H9 (cell line): ENCODE measurements around the gene SEPTIN6. TPM values are rescaled to one million over a fixed set of nuclear protein-coding genes. Genes with fewer than 3 reads are reported as not detected.

Experiments used
- DNase-seq: peaks from one replicate; pipeline ENCODE4 v3.0.0-alpha.2; 2017
- H2AFZ ChIP-seq: one replicate; pipeline ENCODE4 v1.6.1; 2013; ENCODE audit warnings: mild to moderate bottlenecking, low read length, control low read depth, moderate library complexity
- H2AK5ac ChIP-seq: 2 replicates; pipeline ENCODE4 v1.6.1; 2013; ENCODE audit warnings: low read length, control low read depth, mixed read lengths; ENCODE audit not compliant: insufficient read length
- H2BK120ac ChIP-seq: one replicate; pipeline ENCODE4 v1.6.1; 2013; ENCODE audit warnings: low read depth, mild to moderate bottlenecking, low read length, control low read depth, inconsistent platforms; ENCODE audit not compliant: poor library complexity, severe bottlenecking
- H2BK12ac ChIP-seq: 2 replicates; pipeline ENCODE4 v1.6.1; 2013; ENCODE audit warnings: low read length, control low read depth, mixed read lengths, low read depth; ENCODE audit not compliant: insufficient read length
- H2BK15ac ChIP-seq: 2 replicates; pipeline ENCODE4 v1.6.1; 2013; ENCODE audit warnings: low read depth, low read length, control low read depth
- H2BK20ac ChIP-seq: one replicate; pipeline ENCODE4 v1.6.1; 2013; ENCODE audit warnings: low read depth, mild to moderate bottlenecking, low read length, control low read depth, inconsistent platforms; ENCODE audit not compliant: poor library complexity, severe bottlenecking
- H2BK5ac ChIP-seq: 2 replicates; pipeline ENCODE4 v1.6.1; 2013; ENCODE audit warnings: low read length, control low read depth, mixed read lengths; ENCODE audit not compliant: insufficient read length
- H3K14ac ChIP-seq: 2 replicates; pipeline ENCODE4 v1.6.1; 2013; ENCODE audit warnings: low read length, control low read depth; ENCODE audit not compliant: insufficient read depth
- H3K18ac ChIP-seq: 2 replicates; pipeline ENCODE4 v1.6.1; 2013; ENCODE audit warnings: low read depth, mild to moderate bottlenecking, mixed read lengths, low read length, control low read depth; ENCODE audit not compliant: insufficient read length
- H3K23ac ChIP-seq: 2 replicates; pipeline ENCODE4 v1.6.1; 2013; ENCODE audit warnings: low read length, control low read depth, mixed read lengths, low read depth; ENCODE audit not compliant: insufficient read length
- H3K23me2 ChIP-seq: 2 replicates; pipeline ENCODE4 v1.6.1; 2013; ENCODE audit warnings: low read depth, mild to moderate bottlenecking, mixed read lengths, low read length, control low read depth; ENCODE audit not compliant: insufficient read length, poor library complexity, severe bottlenecking
- H3K27ac ChIP-seq: 2 replicates; pipeline ENCODE4 v1.5.1; 2013; ENCODE audit warnings: low read length, control low read depth, mixed read lengths, low read depth; ENCODE audit not compliant: insufficient read length
- H3K27me3 ChIP-seq: 2 replicates; pipeline ENCODE4 v1.6.1; 2013; ENCODE audit warnings: low read length, control low read depth, inconsistent platforms; ENCODE audit not compliant: insufficient read depth
- H3K4ac ChIP-seq: 2 replicates; pipeline ENCODE4 v1.6.1; 2013; ENCODE audit warnings: low read depth, mild to moderate bottlenecking, control low read depth, inconsistent platforms, low read length, moderate library complexity
- H3K4me1 ChIP-seq: 2 replicates; pipeline ENCODE4 v1.6.1; 2013; ENCODE audit warnings: low read length, control low read depth, inconsistent platforms; ENCODE audit not compliant: insufficient read depth
- H3K4me2 ChIP-seq: 2 replicates; pipeline ENCODE4 v1.6.1; 2013; ENCODE audit warnings: low read length, control low read depth, mixed read lengths; ENCODE audit not compliant: insufficient read length, insufficient read depth
- H3K56ac ChIP-seq: 2 replicates; pipeline ENCODE4 v1.6.1; 2013; ENCODE audit warnings: low read depth, mild to moderate bottlenecking, mixed read lengths, low read length, control low read depth; ENCODE audit not compliant: insufficient read length
- H3K79me1 ChIP-seq: 2 replicates; pipeline ENCODE4 v1.6.1; 2013; ENCODE audit warnings: low read depth, mild to moderate bottlenecking, moderate library complexity, low read length, control low read depth, inconsistent platforms; ENCODE audit not compliant: insufficient read depth, poor library complexity, severe bottlenecking
- H3K79me2 ChIP-seq: 2 replicates; pipeline ENCODE4 v1.6.1; 2013; ENCODE audit warnings: low read length, control low read depth, inconsistent platforms; ENCODE audit not compliant: insufficient read depth
- H3K9ac ChIP-seq: 2 replicates; pipeline ENCODE4 v1.6.1; 2013; ENCODE audit warnings: low read length, control low read depth, mixed read lengths; ENCODE audit not compliant: insufficient read length; ENCODE audit errors: extremely low read depth
- H3K9me3 ChIP-seq: one replicate; pipeline ENCODE4 v1.6.1; 2013; ENCODE audit warnings: low read depth, low read length, inconsistent platforms; ENCODE audit not compliant: control insufficient read depth
- H3T11ph ChIP-seq: one replicate; pipeline ENCODE4 v1.6.1; 2013; ENCODE audit warnings: mild to moderate bottlenecking, low read length, control low read depth, inconsistent platforms
- H4K20me1 ChIP-seq: one replicate; pipeline ENCODE4 v1.6.1; 2013; ENCODE audit not compliant: control insufficient read depth, insufficient read length, insufficient read depth
- H4K5ac ChIP-seq: 2 replicates; pipeline ENCODE4 v1.6.1; 2013; ENCODE audit warnings: low read depth, mild to moderate bottlenecking, mixed read lengths, low read length, control low read depth; ENCODE audit not compliant: insufficient read length
- H4K8ac ChIP-seq: replicated peaks from 2 replicates; pipeline ENCODE4 v1.6.1; 2013; ENCODE audit warnings: low read length, control low read depth, mixed read lengths, low read depth; ENCODE audit not compliant: insufficient read length
- H4K91ac ChIP-seq: 2 replicates; pipeline ENCODE4 v1.6.1; 2013; ENCODE audit warnings: low read depth, mild to moderate bottlenecking, moderate library complexity, mixed read lengths, low read length, control low read depth; ENCODE audit not compliant: insufficient read length
- H3K27ac Mint-ChIP-seq, 3 experiments: 2 replicates in 2 of 3; 3 replicates in 1 of 3; pipeline ENCODE4 v1.8.0; 2020 to 2021; ENCODE audit warnings: mixed read lengths in 3 of 3, mild to moderate bottlenecking in 1 of 3, moderate library complexity in 1 of 3
- H3K27me3 Mint-ChIP-seq: 2 replicates; pipeline ENCODE4 v1.8.0; 2021; ENCODE audit warnings: low read depth, mild to moderate bottlenecking, moderate library complexity, mixed read lengths
- H3K36me3 Mint-ChIP-seq, 3 experiments: 2 replicates in 2 of 3; 3 replicates in 1 of 3; pipeline ENCODE4 v1.8.0; 2020 to 2021; ENCODE audit warnings: low read depth in 3 of 3, mixed read lengths in 3 of 3; ENCODE audit not compliant: insufficient read depth in 1 of 3
- H3K4me1 Mint-ChIP-seq, 2 experiments: 2 replicates each; pipeline ENCODE4 v1.8.0; 2020; ENCODE audit warnings: mixed read lengths in 2 of 2
- H3K4me3 Mint-ChIP-seq, 2 experiments: 2 replicates in 1 of 2; 3 replicates in 1 of 2; pipeline ENCODE4 v1.8.0; 2020 to 2021; ENCODE audit warnings: mild to moderate bottlenecking in 2 of 2, mixed read lengths in 2 of 2, moderate library complexity in 1 of 2
- H3K9me3 Mint-ChIP-seq, 2 experiments: 2 replicates in 1 of 2; 3 replicates in 1 of 2; pipeline ENCODE4 v1.8.0; 2020; ENCODE audit warnings: mild to moderate bottlenecking in 2 of 2, mixed read lengths in 2 of 2, moderate library complexity in 1 of 2
- WGBS: extraction: QIAGEN DNeasy Blood & Tissue Kit; methylation state at CpG from one replicate; pipeline ENCODE4 v1.1.7; 2013; ENCODE audit warnings: missing lambda C conversion rate, low lambda C conversion rate, mixed read lengths; ENCODE audit not compliant: insufficient read length; ENCODE audit errors: extremely low coverage; 5-methylcytosine and 5-hydroxymethylcytosine counted together
- total RNA-seq: library from RNA; stranded (reverse); gene quantifications from 2 replicates; pipeline ENCODE4 v1.2.1, GENCODE V29; 2021
- TF ChIP-seq, protein P1 (sequence below): fragments of 200-600 bp; sonication (generic); conservative IDR thresholded peaks from 3 replicates; pipeline ENCODE4 v1.8.0; 2021; ENCODE audit warnings: antibody characterized with exemption, mild to moderate bottlenecking

SEPTIN6 gene
- total RNA-seq, 1 experiment from 2014 or later: 23.1 TPM

DNA sequence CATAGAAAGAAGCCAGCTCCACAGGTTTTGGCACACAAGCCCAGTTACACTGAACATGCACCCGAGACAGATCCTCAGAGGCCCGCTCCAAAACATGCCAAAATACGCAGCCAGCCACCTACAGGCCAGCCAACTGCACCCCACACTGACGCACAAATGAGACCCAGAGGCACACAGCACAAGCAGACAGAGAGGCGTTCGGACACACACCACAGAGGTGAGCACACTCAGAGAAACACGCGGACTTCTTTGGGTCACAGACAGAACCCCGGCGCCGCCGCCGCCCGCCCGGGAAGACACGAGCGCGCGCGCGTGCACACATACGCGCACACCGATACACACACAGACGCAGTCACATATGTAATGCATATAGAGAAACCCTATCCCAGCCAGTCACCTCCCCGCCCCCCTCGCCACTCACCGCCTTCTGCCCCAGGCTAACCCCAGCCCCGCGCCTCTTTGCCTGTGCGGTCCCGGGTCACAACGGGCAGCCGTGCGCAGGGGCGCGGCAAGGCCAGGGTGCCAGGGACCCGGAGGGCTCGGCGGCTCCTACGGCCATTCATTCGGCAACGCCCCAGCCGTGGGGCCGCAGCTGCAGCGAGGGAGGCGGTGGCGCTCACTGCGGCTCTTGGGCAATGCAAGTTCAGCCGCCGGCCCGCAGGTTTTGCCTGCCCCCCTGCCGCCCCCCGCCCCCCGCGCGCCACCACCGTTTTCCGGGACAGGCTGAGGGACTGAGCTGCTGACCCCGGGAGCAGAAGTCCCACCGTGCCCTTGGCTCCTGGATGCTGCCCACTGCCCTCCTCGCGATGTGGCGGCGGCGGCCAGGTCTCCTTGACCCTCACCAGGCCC, 553 bp downstream of the SEPTIN6 start:
- WGBS: no CpG with 5 or more reads among the region's 66 CpGs
- no peak overlapping the region for H3K4ac ChIP-seq
- no peaks in the 10 kb centered on the region; the same call in 1 of the 2 replicates for H3K27me3 ChIP-seq
- no peaks in the 10 kb centered on the region for H3K79me1 ChIP-seq
- peaks cover 7% of the 10 kb centered on the region; the same call in 1 of the 2 replicates for H3K4me1 ChIP-seq
- Mint-ChIP-seq H3K4me1 (peaks cover 31 to 44% of the 10 kb centered on the region in 2 experiments), H3K36me3 (peaks cover 0 to 15% (median 4%) of the 10 kb centered on the region in 3 experiments; a peak in 5 of 7 replicates), H3K27me3 (peaks cover 33% of the 10 kb centered on the region), H3K4me3 (peak overlapping the region; percentile 84 to 87), H3K9me3 (peaks cover 70 to 80% of the 10 kb centered on the region in 2 experiments), H3K27ac (peak overlapping the region in 1 of 3 experiments; percentile 18; a peak in 1 of 7 replicates)
- H4K20me1 ChIP-seq: no peaks in the 10 kb centered on the region
- H3K9ac ChIP-seq: peak overlapping the region; percentile 50
- H2BK120ac ChIP-seq: no peak overlapping the region
- no peak overlapping the region for H2BK5ac ChIP-seq
- H4K8ac ChIP-seq: no peak overlapping the region
- H3K27ac ChIP-seq: no peak overlapping the region
- no peak overlapping the region for H4K91ac ChIP-seq
- no peak overlapping the region for H2AFZ ChIP-seq
- no peak overlapping the region for H4K5ac ChIP-seq
- H3K23ac ChIP-seq: no peak overlapping the region
- peak; percentile 34 for DNase-seq
- peaks cover 26% of the 10 kb centered on the region for H3K9me3 ChIP-seq
- peak overlapping the region; percentile 87 for H3K4me2 ChIP-seq
- peaks cover 22% of the 10 kb centered on the region for H3K23me2 ChIP-seq
- no peak overlapping the region for H2BK15ac ChIP-seq
- H3K14ac ChIP-seq: peak overlapping the region; percentile 40; the same call in 1 of the 2 replicates
- no peak overlapping the region for H3K18ac ChIP-seq
- no peak overlapping the region for H3K56ac ChIP-seq
- no peak overlapping the region for H2AK5ac ChIP-seq
- no peak overlapping the region for H2BK20ac ChIP-seq
- TF ChIP-seq, protein P1, sequence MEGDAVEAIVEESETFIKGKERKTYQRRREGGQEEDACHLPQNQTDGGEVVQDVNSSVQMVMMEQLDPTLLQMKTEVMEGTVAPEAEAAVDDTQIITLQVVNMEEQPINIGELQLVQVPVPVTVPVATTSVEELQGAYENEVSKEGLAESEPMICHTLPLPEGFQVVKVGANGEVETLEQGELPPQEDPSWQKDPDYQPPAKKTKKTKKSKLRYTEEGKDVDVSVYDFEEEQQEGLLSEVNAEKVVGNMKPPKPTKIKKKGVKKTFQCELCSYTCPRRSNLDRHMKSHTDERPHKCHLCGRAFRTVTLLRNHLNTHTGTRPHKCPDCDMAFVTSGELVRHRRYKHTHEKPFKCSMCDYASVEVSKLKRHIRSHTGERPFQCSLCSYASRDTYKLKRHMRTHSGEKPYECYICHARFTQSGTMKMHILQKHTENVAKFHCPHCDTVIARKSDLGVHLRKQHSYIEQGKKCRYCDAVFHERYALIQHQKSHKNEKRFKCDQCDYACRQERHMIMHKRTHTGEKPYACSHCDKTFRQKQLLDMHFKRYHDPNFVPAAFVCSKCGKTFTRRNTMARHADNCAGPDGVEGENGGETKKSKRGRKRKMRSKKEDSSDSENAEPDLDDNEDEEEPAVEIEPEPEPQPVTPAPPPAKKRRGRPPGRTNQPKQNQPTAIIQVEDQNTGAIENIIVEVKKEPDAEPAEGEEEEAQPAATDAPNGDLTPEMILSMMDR: peak; percentile 12; the same call in 1 of the 3 replicates
- H2BK12ac ChIP-seq: no peak overlapping the region
- H3K79me2 ChIP-seq: no peaks in the 10 kb centered on the region; the same call in 1 of the 2 replicates
- H3T11ph ChIP-seq: no peak overlapping the region
